GM19372 (cell line): ENCODE results near the gene ADAM8.

Experiments used
- ATAC-seq: cut with Tn5 transposase; IDR thresholded peaks from one replicate; pipeline ENCODE4 v1.9.1; 2021; ENCODE audit warnings: mild to moderate bottlenecking, low read depth, moderate library complexity; ENCODE audit not compliant: unreplicated experiment

ADAM8 gene

DNA sequence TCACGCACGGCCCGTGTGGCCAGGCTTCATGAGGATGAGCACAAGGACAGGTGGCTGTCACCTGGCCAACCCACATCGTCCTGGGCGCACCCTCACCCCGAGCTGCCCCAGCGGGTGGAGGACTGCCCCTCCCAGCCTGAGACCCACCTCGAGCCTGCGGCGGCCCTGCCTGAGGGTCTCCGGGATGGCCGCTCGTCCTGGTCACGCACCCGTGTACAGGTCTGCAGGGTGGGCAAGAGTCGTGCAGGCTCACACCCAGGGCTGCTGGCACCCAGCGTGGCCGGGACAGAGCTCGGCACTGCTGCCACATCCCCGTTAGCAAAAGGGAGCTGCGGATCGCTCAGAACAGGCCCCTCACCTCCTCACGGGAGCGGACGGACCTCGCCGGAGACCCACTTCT, 61.1 kb downstream of the ADAM8 start:
- ATAC-seq = no peak

DNA sequence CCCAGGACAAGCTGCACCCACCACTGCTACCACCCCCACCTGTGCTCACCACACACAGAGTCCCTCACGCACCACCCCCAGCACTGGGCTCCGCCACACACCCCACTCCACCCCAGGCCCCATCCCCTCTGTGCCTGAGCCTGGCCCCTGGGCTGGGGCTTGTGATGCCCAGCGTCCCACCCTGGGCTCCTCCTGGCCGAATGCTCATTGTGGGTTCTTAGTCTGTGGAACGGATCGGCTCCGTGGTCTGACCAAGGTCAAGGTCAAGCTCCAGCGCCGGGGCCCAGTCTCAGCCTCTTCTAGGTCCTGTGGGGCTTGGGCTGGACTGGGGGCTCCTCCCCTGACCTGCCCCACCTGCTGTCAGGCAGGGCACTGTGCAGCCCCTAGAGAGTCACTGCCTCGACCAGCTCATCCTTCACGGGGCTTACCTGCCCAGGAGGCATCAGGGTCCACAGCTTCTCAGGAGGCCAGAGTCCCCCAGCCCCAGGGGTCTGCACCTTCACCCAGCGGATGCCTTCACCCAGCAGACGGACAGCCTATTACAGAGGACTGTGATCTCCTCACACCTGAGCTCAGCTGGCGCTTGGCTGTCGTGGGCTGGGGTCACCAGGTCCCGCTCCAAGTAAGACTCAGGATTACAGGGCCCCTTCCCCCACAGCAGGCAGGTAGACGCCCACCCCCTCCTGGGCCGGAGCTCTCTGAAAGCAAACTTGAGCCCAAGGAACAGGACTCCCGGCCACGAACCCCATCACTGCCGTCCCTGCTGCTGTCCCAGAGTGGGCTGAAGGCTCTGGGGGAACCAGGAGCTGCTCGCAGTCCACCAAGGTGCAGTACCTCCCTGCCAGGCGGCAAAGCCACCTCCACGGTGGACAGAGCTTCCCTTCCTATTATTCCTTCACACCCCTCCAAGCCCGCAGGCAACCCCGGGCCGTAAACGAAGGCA, 61.9 kb downstream of the ADAM8 start:
- ATAC-seq = no peak

GRCh38 chr10:133213641-133214467, 62.8 kb downstream of the ADAM8 start:
- ATAC-seq = no peak

GRCh38 chr10:133212853-133213494, 63.7 kb downstream of the ADAM8 start:
- ATAC-seq = no peak
